ENCODE data around the gene PEAR1.
A peak's percentile ranks its signal among the peaks of the same experiment; 100 is the strongest.
"Not testable (repeated sequence)": the region's sequence is repeated elsewhere in the genome, so short reads cannot be mapped to it uniquely, and the experiment has no call there.

Gene PEAR1

DNA sequence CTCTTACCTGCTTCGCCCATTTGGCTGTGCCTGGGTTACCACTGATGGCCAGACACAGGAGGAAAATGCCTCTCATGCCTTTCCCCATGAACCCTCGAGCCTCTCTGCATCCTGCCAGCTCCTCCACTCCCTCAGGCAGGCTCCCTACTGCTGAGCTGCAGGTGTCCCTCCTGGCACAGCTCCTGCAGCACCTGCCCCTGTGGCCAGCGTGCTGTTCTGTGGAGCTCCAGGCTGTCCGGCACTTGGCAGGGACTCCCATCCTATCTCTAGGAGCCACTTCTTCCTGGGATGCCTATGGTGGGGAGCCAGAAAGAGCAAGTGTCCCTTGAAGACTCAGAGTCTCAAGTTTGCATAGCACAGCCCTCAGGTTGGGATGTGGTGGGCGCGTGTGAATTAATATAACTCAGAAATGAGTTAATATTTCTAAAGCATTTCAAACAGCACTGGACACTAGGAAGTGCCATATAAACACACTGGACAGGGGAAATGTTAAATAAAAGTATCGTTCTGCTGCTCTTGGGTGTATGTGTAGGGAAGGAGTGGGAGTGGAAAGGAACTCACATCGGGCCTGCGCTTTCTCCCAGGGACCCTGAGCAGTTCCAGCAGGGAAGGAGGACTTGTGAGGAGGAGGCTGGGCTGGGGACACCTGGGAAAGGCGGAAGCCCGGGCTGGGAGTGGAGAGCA, 29.6 kb downstream of the PEAR1 start:
- DNase-seq (ENCODE audit: low spot score): no peak

DNA sequence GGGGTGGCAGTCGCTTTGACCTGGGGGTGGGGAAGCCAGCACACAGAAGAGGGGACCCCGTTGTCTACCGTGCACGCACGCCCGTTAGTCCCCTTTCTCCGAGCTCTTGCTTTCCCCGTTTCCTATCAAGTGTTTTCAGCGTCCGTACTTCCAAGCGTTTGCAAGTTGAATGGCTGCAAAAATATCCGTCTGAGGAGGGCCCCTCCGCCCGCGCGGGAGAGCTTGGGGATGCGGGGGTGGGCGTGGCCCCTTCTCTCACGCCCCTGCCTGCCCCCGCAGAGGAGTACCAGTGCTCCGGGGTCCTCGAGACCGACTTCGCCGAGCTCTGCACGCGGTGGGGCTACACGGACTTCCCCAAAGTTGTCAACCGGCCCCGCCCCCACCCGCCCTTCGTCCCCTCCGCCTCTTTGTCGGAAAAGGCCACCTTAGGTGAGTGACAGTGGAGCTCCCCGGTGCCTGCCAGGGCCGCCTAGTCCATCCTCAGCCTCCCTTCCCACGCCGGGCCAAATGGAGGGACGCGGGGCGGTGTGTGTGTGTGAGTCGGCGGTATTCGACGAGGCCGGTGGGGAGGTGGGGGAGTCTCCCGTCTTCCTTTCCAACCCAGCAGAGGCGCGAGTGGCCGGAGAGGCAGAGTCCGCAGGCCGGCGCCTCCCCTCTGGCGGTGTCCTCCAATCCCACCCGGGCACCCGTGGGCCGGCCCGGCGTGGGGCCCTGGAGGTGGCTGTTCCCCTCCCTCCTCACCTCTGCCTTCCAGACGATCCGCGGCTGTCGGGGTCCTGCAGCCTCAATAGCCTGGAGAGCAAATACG, 30.4 kb downstream of the PEAR1 start:
- no peak for DNase-seq (ENCODE audit: low spot score)

DNA sequence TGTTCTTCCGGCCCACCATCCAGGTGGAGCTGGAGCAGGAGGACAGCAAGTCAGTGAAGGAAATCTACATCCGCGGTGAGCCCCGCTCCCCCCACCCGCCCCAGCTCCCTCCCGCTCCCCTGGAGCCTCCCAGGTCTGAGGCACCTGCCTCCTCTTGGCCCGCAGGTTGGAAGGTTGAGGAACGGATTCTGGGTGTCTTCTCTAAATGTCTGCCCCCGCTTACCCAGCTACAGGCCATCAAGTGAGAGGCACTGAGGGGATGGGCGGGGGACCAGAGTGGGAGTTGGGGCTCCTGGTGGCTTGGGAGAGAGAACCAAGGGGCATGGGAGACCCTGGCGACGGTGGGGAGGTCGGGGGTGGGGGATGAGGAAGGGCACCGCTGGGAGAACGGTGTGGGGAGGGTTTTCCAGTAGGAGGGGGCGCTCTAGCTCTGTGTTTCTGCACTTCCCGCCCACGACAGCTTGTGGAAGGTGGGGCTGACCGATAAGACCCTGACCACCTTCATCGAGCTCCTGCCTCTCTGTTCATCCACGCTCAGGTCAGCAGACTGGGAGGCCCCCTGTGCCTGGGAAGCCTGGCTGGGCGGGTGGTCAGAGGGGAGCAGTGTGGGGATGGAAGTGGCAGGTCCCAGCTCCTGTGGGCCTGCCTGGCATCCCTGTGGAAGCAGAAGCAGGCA, 31.1 kb downstream of the PEAR1 start:
- no peak for DNase-seq (ENCODE audit: low spot score)

DNA sequence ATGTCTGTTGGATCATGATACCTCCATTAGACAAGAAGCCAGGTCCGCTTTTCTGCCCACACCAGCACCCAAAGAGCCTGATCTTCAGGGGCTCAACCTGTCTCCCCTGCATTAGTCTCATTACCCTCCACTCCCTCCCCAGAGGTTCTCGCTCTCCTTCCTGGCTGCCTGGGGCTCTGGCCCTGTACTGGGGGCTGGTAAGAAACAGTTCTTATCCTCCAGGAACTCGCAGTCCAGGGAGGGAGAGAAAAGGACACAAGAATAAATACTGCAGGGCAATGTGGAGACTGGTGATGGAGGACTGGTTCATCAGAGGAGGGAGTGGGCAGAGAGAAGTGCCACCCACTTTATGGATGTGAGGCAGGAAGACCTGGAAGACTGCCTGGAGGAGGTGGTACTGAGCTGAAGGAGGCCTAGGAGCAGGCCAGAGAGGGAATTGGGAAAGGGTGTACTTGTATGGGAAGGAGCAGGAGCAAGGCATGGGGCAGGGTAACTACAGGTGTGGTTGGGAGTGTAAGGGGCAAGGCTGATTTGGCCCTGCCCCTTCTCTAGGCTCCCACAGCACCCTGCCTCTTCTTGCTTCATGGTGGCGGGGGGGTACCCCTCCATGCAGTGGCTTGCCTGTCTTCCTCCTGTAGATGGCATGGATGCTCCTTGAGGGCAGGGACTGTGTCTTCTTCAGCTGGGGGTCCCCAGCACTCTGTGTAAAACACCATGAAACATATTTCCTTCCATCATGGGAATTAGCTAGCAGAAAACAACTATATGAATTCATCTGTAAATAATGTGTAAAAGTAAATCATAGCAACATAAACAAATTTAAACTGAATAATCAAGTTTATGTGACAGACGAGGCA, 31.9 kb downstream of the PEAR1 start:
- no peak for DNase-seq (ENCODE audit: low spot score)

DNA sequence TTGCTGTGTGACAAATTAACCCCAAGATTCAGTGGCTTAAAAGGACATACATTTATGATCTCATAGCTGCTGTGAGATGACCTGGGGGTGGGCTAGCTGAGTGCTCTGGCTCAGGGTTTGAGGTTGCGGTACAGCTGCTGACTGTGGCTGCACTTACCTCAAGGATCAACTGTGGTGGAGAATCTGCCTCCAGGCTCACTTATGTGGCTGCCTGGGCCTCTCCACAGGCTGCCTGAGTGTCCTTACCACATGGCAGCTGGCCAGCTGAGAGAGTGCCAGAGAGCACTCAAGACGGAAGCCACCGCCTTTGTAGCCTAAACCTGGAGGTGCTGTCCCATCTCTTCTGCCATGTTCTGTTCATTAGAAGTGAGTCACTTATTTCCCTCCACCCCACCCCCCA, 32.7 kb downstream of the PEAR1 start:
- peak; percentile 85 for DNase-seq (ENCODE audit: low spot score)

DNA sequence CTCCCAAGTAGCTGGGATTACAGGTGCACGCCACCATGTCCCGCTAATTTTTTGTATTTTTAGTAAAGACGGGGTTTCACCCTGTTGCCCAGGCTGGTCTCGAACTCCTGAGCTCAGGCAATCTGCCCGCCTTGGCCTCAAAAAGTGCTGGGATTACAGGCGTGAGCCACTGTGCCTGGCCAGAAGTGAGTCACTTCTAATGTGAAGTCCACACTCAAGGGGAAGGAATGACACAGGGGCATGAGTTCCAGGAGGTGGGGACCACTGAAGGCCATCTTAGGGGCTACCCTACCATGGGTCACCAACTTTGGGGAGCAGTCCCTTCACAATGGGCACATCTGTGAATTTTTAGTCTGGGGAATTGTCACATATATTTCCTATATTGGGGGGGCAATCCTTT, 33.2 kb downstream of the PEAR1 start:
- not testable (repeated sequence) for DNase-seq (ENCODE audit: low spot score)

GRCh38 chr1:156927215-156928042, 33.9 kb downstream of the PEAR1 start:
- peak; percentile 80 for DNase-seq (ENCODE audit: low spot score)

GRCh38 chr1:156928043-156928602, 34.6 kb downstream of the PEAR1 start:
- no peak for DNase-seq (ENCODE audit: low spot score)

DNA sequence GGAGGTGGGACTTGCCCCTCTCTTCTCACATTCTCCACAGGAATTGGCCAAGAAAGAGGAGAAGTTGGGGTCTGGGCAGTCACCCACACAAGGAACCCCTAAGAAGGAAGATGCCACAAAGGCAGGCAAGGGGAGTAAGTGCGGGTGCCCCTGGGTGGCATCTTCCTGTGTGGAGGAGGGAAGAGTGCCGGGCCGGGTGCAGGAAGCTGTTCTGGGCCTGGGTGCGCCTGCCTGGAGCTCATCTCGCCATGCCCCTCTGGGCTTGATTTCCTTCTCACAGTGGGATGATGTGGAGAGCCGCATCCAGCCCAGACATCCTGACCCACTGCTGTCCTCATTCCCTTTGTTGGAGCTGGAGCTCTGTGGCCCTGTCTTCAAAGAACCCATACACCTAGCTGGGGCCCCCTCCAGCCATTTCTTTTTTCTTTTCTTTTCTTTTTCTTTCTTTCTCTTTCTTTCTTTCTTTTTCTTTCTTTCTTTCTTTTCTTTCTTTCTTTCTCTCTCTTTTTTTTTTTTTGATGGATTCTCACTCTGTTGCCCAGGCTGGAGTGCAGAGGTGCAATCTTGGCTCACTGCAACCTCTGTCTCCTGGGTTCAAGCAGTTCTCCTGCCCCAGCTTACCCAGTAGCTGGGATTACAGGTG, 36.2 kb downstream of the PEAR1 start:
- no peak for DNase-seq (ENCODE audit: low spot score)

DNA sequence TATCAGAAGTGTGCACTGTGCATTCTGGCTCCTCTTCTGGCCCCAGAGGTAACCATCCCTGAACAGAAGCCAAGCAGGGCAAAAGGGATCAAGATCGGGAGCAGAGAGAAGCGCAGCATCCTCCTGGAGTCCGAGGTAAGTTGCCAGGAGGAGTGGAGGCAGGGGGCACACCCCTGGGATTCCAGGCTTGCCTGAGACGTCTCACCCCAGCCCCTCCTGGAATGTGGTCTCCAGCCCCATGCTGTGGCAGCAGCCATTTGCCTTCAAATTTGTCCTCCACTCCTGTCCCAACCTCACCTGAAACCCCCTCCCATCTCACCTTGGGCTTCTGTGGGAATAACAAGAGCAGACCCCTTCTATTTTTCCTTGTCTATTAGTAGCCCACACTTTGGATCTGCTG, 37.0 kb downstream of the PEAR1 start:
- no peak for DNase-seq (ENCODE audit: low spot score)

- no peak for DNase-seq (ENCODE audit: low spot score)
Observed at GRCh38 chr1:156931211-156931952, 37.9 kb downstream of the PEAR1 start.

DNA sequence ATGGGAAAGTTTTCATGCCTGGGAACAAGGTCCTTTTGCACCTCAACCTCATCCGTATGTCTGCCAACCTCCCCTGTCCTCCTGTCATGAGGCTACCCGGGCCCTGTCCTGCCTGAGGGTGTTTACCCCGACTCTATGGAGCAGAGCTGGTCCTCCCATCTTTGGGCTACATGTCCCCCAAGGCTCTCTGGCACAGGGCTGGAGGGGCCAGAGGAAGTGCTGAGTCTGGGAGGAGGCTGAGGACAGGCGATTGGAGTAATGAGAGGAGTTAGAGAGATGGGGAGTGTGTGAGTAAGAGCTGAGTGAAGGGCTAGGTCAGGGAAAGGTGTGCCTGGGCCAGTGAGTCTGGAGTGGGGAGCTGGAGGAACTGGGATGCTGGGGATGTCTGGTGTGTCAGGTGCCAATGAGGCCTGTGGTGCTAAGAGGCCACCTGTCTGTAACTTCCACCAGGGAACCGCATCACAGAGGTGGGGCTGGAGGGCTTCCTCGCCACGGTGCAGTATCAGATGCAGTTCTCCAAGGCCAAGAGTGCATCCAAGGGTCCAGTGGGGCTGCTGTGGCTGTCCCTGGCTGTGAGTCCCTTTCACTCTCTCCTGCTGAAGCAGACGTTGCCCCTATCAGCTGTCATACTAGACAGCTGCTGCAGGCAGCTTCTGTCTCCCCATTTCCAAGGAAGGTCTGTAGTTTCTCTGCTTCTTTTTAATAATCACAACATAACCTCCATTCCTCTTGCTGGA, 38.6 kb downstream of the PEAR1 start:
- DNase-seq (ENCODE audit: low spot score): no peak

- no peak for DNase-seq (ENCODE audit: low spot score)
Observed at GRCh38 chr1:156933136-156933535, 39.6 kb downstream of the PEAR1 start.

- no peak for DNase-seq (ENCODE audit: low spot score)
Observed at GRCh38 chr1:156935505-156936128, 42.1 kb downstream of the PEAR1 start.

GRCh38 chr1:156936191-156936590, 42.7 kb downstream of the PEAR1 start:
- DNase-seq (ENCODE audit: low spot score): no peak

DNA sequence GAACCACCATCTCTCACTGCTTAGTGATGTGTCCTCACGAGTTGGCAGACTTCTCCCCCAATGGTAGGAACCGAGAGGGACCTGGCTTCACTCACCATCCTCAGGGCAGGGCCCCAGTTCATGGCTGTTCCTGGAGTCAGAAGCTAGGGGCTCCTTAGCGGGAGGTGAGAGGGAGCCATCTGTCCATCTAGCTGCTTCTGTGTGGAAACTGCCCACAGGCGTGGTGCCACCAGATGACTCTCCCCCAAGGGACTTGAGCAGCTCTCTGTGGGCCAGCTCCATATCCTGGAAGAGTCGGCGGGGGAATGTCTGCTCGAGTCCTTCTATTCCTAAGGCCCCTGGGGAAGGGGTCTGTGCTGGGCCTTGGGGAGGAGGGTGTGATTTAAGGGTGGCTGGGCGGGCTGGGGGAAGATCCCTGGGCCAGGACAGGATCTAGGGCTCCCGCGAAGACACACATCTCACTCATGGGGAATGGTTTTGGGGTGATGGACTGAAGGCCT, 43.3 kb downstream of the PEAR1 start:
- DNase-seq (ENCODE audit: low spot score): no peak

GRCh38 chr1:156937883-156938282, 44.4 kb downstream of the PEAR1 start:
- no peak for DNase-seq (ENCODE audit: low spot score)

GRCh38 chr1:156938813-156939212, 45.3 kb downstream of the PEAR1 start:
- no peak for DNase-seq (ENCODE audit: low spot score)

All from kidney tubule cell (primary cell).